ENCODE measurements around the gene SNTN. TPM values are rescaled to one million over a fixed set of nuclear protein-coding genes. Genes with fewer than 3 reads are reported as not detected.

The SNTN gene
- total and polyA plus RNA-seq, 8 donors: 0.16 TPM; not detected in 7

DNA sequence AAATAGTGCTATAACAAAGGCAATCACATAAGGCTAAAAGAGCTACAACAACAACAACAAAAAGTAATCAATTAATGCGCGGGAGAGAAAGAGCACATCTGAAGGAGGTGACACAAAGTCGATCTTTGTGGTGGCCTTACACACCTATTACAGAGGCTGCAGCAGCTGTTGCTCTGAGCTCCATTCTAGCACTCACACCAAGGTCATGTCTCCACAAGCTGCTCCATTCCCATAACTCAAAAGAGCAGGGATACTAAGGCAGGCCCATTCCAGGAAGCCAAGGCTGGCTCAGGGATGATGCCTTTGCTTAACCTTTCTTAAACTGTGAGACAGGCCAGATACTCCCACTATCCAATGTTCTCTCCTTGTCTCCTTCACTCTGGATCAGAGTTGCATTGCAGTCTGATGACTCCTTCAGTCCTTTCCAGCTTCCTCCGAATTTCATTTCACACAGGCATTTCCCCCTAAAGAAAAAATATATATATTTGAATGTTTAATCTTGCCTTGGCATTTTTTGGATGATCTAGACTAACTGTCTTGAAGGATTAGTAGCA is 52.7 kb downstream of the SNTN start:
- WGBS, 2 donors: 43 to 44% methylated on average over 4 of the region's 4 CpGs
- intact Hi-C loops (cut with DNase I): no loop called here
- ATAC-seq: peak; percentile 85 to 98 (median 95)
- FAIRE-seq: no peak
- H3K4me3 ChIP-seq: no peak overlapping the region
- peak overlapping the region in 1 of 4 donors; percentile 2 for H3K27ac ChIP-seq
- H3K27me3 ChIP-seq: no peaks in the 10 kb centered on the region
- no peaks in the 10 kb centered on the region for H3K36me3 ChIP-seq
- TF ChIP-seq, protein P1, sequence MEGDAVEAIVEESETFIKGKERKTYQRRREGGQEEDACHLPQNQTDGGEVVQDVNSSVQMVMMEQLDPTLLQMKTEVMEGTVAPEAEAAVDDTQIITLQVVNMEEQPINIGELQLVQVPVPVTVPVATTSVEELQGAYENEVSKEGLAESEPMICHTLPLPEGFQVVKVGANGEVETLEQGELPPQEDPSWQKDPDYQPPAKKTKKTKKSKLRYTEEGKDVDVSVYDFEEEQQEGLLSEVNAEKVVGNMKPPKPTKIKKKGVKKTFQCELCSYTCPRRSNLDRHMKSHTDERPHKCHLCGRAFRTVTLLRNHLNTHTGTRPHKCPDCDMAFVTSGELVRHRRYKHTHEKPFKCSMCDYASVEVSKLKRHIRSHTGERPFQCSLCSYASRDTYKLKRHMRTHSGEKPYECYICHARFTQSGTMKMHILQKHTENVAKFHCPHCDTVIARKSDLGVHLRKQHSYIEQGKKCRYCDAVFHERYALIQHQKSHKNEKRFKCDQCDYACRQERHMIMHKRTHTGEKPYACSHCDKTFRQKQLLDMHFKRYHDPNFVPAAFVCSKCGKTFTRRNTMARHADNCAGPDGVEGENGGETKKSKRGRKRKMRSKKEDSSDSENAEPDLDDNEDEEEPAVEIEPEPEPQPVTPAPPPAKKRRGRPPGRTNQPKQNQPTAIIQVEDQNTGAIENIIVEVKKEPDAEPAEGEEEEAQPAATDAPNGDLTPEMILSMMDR (IDR thresholded peaks at IDR 0.05): no peak
- peak in 4 of 6 donors; percentile 21 to 74 (median 59) for DNase-seq
- H3K9me3 ChIP-seq: no peaks in the 10 kb centered on the region
- peaks cover 0 to 5% (median 0%) of the 10 kb centered on the region in 3 donors for H3K4me1 ChIP-seq

DNA sequence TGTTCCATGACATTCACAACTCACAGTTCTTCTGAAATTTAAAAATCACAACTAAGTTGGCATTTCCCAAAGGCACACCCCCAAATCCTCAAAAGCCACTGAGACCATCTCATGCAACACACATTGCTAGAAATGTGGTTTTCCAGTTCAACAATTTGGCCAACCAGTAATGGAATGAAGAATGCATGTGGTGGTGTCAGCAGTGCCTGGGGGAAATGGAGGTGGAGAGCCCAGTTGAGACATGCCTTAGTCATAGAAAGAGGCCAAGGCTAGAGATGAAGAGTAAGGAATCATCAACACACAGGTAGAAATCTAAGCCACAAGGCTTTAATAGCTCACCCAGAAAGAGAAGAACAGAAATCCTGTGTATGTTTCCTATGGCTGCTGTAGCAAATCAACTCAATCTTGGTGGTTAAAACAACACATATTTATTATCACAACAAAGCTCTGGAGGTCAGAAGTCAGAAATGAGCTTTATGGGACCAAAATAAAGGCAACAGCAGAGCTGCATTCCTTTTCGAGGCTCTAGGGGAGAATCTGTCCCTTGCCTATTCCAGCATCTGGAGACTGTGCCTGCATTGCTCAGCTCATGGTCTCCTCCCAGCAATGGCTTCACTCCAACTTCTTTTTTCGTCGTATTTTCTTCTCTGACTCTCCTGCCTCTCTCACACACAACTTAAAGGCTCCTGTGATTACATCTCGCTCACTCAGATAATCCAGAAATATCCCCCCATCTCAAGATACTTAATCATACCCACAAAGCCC is 54.0 kb downstream of the SNTN start:
- ATAC-seq (peak in 1 of 4 donors; percentile 37), FAIRE-seq (no peak), DNase-seq (no peak)
- intact Hi-C loops (cut with DNase I): no loop called here
- TF ChIP-seq, protein P1 (IDR thresholded peaks at IDR 0.05): no peak
- H3K36me3 ChIP-seq: no peaks in the 10 kb centered on the region
- H3K4me1 ChIP-seq: peaks cover 0 to 5% (median 0%) of the 10 kb centered on the region in 3 donors
- H3K9me3 ChIP-seq: no peaks in the 10 kb centered on the region
- 66 to 77% methylated on average over 4 of the region's 4 CpGs for WGBS, 2 donors
- H3K4me3 ChIP-seq: no peak overlapping the region
- H3K27me3 ChIP-seq: no peaks in the 10 kb centered on the region
- no peak overlapping the region for H3K27ac ChIP-seq

DNA sequence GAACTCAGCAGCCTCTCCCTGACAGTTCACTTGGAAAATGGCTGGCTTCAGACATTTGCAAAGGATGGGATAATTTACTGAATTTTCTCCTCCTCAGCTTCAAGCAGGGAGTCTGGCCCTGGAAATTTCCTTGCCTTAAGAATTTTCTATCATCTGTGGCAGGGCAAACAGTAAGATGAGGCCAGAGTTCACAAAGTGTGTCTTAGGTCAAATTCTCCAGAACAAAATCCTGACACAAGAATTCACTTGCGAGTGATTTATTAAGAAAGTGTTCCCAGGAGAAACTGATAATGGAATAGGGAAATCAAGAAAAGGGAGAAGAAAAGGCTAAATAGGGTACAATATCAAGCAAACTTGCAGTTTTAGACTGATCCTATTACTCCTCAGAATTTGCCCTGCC is 55.3 kb downstream of the SNTN start:
- Histone ChIP-seq H3K36me3 (no peaks in the 10 kb centered on the region), H3K9me3 (no peaks in the 10 kb centered on the region), H3K27me3 (no peaks in the 10 kb centered on the region), H3K4me1 (peaks cover 0 to 5% (median 0%) of the 10 kb centered on the region in 3 donors), H3K27ac (no peak overlapping the region), H3K4me3 (no peak overlapping the region)
- FAIRE-seq (no peak), DNase-seq (no peak), ATAC-seq (no peak)
- TF ChIP-seq, protein P1 (IDR thresholded peaks at IDR 0.05): no peak
- intact Hi-C loops (cut with DNase I): no loop called here
- WGBS, 2 donors: 87 to 93% methylated on average over 1 of the region's 1 CpG

DNA sequence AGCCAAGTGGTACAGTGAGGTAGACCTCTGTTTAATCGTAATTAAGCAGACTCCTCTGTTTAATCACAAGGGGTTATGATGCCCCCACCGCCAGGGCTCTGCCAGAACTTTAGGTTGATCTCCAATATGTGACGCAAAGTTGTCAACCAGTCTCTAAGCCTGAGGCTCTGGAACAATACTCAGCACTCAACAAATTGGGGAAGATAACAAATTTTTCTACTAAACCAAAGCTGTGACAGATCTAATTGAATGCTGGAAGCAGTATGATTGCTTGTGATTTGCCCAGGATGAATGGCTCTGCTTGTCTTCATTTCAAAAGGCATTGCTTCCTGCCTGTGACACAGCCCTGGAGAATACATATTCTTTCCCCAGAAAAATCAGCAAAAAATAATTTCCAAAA is 57.1 kb downstream of the SNTN start:
- DNase-seq (no peak), ATAC-seq (no peak), FAIRE-seq (no peak)
- 62 to 69% methylated on average over 3 of the region's 3 CpGs for WGBS, 2 donors
- no peaks in the 10 kb centered on the region for H3K27me3 ChIP-seq
- H3K27ac ChIP-seq: no peak overlapping the region
- no peaks in the 10 kb centered on the region for H3K9me3 ChIP-seq
- TF ChIP-seq, protein P1 (IDR thresholded peaks at IDR 0.05): no peak
- H3K4me1 ChIP-seq: peaks cover 0 to 5% (median 0%) of the 10 kb centered on the region in 3 donors
- intact Hi-C loops (cut with DNase I): no loop called here
- H3K36me3 ChIP-seq: no peaks in the 10 kb centered on the region
- no peak overlapping the region for H3K4me3 ChIP-seq

Other genes with a start within 250 kb of the SNTN start
- gene C3orf49, start 166.6 kb downstream of the SNTN start, total RNA-seq: not detected
- gene C3orf49, start 166.6 kb downstream of the SNTN start, polyA plus RNA-seq: not detected
- gene THOC7, start 211.1 kb downstream of the SNTN start, total RNA-seq: 10 to 100 TPM; 33.6 to 44.0 (median 39.5) TPM
- 10 to 100 TPM; 47.6 to 86.7 TPM for gene THOC7, start 211.1 kb downstream of the SNTN start, polyA plus RNA-seq
- 10 to 100 TPM; 22.8 to 40.4 (median 28.3) TPM for gene ATXN7, start 211.2 kb downstream of the SNTN start, total RNA-seq
- 10 to 100 TPM in 1 of 2 donors, 1 to 10 TPM in 1; 7.3 to 15.8 TPM for gene ATXN7, start 211.2 kb downstream of the SNTN start, polyA plus RNA-seq